CD4-positive, alpha-beta T cell treated with Interleukin-17A for 4 hours (primary cell): Measurements from ENCODE around the gene ZFYVE9.

Source experiments
- DNase-seq: peaks from one replicate; pipeline ENCODE4 v3.0.0-alpha.2; 2020; ENCODE audit warnings: mixed read lengths

The ZFYVE9 gene

DNA sequence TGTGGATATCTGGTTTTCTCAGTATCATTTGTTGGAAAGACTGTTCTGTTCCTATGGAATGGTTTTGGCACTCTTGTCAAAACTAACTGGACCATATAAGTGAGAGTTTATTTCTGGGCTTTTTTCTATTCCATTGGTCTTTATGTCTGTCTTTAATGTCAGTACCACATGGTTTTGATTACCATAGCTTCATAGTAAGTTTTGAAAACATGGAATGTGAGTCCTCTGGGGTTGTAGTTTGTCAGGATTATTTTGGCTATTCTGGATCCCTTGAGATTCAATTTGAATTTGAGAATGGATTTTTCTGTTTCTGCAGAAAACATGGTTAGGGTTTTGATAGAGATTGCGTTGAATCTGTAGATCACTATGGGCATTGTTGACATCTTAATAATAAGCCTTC, 107.9 kb downstream of the ZFYVE9 start:
- no peak for DNase-seq

DNA sequence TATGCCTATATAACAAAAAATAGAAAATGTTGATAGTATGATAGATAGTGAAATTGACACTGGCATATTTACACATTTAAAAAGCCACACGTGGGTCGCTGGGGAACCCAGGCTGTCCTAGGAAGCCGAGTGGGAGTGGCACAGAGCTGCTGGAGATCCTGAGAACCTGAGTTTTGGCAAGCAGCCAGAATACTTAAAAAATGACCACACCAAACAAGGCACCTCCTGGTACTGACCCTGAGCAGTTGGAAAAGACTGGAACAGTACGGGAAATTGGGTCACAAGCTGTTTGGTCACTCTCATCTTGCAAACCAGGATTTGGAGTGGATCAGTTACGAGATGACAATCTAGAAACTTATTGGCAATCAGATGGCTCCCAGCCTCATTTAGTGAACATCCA, 111.5 kb downstream of the ZFYVE9 start:
- DNase-seq = no peak

DNA sequence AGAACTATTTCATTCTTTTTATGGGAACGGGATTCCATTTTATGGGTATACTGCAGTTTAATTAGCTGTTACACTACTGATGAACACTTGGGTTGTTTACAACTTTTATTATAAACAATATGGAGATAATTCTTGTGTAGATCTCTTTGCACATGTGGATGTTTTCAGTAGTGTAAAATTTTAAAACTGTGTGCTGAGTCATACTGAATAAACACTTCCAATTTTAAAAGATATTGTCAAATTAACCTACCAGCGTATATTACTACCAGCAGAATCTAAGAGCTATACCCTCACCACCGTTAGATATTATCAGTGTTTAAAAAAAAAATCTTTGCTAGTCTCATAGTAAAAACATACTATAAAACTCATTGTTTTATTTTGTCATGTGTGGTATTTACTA, 118.0 kb downstream of the ZFYVE9 start:
- DNase-seq = no peak

DNA sequence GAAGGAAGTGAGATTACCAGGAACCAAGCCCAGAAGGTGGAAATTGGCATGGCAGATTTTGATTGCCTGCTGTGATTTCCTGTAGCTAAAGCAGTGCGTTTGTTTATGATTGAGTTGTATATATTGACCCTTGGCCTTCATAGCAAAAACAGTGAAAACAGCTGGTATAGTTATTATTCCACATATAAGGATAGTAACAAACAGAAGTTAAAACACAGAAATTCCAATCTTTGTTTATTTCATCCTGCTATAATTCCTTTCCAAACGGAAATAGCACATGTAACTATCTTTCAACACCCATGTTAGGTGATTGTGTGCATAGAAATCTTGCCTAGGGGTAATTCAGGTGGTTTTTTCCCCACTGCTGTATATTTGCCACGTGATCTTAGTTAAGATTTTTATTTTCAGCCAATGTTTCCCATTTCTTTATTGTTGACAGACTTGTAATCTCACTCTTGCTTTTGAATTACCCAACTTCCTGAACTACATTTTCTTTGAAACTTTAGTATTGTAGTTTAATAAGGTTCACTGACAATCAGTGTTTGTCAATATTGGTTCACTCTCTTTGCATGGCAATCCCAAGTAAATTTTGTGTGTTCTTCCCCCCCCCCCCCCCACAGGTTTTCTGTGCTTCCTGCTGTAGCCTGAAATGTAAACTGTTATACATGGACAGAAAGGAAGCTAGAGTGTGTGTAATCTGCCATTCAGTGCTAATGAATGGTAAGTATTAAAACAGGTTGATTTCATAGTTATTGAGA, 121.4 kb downstream of the ZFYVE9 start:
- DNase-seq = no peak

DNA sequence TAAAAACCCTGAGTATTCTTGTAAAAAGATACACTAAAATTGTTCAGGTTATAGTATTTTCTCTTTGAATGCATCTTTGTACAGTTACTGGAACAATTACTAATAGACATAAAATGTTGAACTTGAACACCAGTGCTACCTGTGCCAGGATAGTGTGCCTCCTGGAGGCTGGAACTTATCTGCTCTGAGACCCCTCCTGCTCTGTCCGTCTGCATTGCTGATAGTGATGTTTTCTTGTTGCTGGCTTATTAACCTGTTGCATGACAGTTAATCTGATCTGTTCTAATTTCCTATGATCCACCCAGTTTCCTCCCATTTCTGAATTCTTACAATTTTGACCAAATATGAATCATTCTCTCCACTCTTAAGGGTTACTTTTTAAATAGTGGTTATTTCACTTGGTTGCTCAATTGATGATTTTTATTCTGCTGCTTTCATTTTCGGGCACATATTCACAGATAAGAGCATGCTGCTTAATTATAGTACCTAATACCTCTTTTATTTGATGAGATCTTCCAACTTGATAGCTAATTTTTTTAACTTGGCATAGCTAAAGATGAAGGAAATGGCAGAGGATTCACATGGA, 122.7 kb downstream of the ZFYVE9 start:
- DNase-seq = no peak

DNA sequence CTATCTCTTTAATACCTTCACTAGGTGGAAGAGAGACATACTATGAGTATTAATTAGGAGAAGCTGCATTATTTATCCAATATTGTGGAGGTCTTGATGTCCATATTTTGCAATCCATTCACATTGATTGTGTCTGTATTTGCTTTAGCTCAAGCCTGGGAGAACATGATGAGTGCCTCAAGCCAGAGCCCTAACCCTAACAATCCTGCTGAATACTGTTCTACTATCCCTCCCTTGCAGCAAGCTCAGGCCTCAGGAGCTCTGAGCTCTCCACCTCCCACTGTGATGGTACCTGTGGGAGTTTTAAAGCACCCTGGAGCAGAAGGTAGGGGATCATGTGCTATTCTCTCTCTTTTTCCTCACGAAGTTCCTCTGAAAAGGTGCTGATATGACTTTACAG, 124.6 kb downstream of the ZFYVE9 start:
- DNase-seq = no peak

DNA sequence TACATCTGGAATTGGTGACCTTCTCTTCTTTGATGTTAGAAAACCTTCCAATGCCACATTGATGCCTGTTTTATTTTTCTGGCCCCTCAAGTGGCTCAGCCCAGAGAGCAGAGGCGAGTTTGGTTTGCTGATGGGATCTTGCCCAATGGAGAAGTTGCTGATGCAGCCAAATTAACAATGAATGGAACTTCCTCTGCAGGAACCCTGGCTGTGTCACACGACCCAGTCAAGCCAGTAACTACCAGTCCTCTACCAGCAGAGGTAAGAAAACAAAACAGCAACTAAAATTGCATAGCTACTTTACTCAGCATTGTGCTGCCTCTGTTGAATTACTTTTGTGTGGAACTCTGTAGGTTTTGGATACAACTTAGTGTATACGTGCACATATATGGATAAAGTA, 126.5 kb downstream of the ZFYVE9 start:
- DNase-seq = no peak

DNA sequence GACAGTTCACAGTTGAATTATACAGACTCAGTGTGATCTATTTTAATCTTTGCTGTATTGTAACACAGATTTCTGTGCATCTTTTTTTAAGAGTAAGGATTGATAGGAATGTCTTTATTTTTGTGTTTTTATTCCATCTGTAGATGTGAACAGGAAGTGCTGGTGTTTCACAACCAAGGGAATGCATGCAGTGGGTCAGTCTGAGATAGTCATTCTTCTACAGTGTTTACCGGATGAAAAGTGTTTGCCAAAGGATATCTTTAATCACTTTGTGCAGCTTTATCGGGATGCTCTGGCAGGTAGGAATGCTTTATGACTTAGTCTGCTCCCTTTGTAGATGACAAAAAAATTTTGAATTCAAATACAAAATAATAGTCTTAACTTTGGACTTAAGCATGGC, 139.6 kb downstream of the ZFYVE9 start:
- no peak for DNase-seq

DNA sequence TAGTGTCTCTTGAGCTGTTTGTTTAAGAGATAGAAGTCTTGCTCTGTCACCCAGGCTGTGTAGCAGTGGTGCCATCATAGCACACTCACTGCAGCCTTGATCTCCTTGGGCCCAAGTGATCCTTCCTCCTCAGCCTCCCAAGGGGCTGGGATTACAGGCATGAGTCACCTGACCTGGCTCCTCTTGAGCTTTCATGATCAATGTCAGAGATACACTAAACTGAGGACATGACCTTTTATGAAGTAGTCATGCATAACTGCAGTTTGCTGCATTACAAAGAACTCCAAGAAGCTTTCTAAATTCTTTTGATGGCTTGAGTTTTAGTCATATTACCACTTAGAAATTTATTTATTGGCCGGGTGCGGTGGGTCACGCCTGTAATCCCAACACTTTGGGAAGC, 146.4 kb downstream of the ZFYVE9 start:
- DNase-seq = no peak

DNA sequence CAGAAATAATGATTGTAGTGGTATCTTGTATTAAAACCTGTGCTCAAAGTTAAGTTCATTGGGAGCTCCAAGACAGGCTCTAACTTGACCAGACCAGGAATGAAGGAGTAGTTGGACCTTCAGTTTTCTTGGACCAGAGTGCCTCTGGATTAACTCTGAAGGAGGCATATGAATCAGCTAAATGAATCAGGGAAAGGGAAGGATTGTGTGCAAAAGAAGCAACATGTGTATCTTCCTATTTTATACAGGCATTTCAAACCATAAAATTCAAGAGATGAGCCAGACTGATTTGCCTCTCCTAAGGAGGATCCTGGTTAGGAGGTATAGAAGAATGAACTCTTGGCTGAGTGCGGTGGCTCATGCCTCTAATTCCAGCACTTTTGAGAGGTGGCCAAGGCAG, 152.7 kb downstream of the ZFYVE9 start:
- DNase-seq = no peak

DNA sequence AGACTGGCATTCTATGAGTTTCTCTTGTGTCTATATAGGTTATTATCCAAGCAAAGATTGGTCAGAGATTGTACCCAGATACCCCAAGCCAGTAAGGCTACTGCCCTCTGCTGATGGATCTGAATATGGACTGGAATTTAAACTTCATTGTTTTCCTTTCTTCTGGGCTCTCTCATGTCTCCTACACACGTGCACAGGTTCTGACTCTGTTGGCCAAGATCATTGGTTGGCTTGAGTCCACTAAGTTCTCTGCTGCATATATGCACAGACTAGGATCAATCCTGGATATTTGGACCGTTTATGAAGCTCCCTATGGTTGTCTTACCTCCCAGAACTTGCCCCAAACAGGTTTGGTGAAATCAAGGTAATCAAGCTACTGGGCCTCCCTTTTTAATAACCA, 154.5 kb downstream of the ZFYVE9 start:
- peak; percentile 3 for DNase-seq

DNA sequence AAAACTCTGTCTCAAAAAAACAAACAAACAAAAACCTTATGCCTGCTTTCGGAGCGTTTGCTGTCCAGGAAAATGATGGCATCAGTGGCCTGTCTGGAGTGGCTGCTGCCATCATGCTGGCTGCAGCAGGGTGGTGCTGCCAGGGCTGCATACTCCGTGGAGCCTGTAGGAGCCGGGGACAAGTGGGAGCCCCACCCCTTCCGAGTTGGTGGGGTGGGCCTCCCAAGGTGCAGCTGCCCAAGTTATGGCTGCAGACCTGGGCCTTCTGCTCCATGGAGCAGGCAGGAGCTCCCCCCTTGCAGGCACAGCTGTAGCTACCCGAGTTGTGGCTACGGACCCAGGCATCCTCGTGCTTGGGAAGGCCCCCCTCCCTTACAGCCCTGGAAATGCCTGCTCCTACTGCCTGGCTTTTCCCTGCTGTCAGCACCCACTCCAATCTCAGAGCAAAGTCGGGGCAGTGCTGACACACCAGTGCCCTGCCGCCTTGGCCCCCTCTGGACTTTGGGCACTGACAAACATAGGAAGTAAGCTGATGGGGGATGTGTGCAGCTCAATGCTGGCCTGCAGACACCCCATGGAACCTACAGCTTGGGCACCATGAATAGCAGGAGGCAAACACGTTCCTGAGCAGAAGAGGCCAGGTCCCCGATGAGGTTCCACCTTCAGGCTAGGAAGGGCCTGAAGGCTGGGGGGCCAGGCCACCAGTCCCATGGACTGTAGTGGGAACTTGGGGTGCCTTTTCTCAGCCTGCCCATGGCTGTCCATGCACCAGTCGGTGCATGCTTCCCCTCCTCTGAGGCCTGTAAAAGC, 163.7 kb downstream of the ZFYVE9 start:
- DNase-seq = no peak

DNA sequence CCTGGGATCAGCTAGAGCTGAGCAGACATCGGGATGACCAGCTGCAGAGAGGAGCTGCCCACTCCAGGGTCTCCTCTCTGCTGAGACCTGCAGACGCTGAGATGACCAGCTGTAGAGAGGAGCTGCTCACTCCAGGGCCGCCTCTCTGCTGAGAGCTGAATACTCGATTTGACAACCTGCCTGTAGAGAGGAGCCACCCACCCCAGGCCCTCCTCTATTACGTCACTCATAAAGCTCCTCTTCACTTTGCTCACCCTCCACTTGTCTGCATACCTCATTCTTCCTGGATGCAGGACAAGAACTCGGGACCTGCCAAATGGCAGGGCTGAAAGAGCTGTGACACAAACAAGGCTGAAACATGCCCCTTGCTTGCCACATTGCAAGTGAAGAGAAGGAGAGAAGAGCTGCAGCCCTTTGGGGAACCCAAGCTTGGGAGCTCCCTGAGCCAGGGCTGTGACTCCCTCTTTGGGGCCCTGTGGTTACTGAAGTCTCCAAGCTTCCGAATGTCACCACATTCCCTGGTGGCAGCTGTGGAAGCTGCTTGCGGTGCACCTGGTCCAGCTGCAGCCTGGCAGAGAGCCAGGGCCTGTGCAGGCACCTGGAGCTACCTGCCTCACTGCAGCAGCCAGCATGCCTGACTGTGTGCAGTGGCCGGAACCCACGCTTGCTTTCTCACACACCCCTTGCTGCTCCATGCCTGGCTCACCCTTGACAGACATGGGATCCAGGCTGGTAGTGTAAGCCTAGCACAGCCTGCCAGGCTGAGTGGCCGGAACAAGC, 164.5 kb downstream of the ZFYVE9 start:
- DNase-seq = no peak

DNA sequence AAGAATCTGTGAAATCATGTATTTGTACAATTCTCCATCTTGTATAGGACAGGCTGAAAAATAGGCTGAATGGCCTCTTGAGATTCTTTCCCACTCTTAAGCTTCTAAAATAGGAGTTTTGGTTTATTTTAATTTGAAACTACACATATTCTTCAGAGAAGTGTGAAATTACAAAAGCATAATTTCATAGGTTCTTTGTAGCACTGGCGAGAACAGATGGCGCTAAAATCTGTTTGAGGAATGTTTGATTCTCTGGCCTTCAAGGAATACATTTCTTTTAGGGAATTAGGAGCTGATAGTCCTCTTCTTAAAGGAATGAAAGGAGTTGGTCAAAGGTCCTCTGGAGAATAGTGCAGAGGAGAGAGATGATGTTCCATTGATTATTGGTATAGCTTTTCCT, 179.2 kb downstream of the ZFYVE9 start:
- DNase-seq = no peak

DNA sequence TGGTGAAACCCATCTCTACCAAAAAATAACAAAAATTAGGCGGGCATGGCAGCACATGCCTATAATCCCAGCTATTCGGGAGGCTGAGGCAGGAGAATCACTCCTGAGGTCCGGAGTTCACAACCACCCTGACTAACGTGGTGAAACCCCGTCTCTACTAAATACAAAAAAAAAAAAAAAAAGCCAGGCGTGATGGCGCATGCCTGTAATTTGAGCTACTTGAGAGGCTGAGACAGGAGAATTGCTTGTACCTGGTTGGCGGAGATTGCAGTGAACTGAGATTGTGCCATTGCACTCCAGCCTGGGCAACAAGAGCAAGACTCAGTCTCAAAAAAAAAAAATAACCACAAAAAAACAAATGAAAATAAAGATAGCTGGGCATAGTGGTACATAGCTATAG, 181.8 kb downstream of the ZFYVE9 start:
- DNase-seq = no peak

DNA sequence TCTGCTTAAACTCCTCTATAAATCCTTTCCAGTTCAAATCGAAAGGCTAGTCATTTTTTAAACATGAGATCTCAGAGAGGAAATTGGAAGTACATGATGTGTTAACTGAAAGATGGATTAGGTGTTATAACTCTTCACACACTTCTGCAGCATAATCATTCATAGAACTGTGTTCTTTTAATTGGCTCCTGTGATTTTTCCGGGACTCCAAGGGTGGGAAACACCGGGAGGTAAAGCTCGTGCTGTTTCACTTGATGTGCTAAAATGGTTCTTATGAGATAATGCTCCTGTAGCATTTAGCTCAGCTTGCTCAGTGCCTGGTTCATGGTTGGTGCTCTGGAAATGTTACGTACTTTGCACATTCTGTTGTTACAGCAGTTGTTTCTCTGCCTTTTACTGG, 183.9 kb downstream of the ZFYVE9 start:
- no peak for DNase-seq

DNA sequence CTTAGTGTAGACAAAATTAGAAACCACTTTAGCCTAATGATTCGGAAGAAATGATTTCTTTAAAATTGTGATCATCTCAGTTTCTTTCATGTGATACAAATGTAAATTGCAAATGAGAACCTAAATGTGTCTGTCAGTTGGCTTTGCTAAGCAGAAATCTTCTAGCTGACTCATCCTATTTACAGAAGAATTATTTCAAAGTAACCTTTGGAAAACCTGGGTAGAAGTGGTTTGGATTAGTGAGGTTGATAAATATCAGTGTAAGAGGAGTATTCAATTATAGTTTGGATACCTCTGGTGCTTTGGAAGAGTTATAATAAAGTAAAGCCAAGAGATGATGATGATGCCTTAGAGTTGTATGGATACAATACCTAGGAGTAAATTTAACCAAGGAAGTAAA, 186.7 kb downstream of the ZFYVE9 start:
- DNase-seq = no peak

DNA sequence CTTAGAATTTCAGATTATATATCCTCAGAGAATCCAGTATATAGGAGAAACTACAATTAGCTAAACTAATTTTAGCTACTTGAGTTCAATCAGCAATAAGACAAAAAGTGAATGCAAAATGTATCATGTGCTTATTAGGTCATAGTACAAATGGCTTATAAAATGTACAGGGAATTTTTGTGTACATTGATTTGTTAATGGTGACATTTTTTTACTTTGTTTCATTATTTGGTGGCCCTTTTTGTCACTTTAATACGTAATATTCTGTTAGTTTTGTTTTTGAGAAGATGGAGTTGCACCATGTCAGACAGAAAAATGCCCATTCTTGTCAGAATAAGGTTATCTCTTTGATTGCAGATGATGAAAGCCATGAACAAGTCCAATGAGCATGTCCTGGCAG, 190.5 kb downstream of the ZFYVE9 start:
- no peak for DNase-seq

DNA sequence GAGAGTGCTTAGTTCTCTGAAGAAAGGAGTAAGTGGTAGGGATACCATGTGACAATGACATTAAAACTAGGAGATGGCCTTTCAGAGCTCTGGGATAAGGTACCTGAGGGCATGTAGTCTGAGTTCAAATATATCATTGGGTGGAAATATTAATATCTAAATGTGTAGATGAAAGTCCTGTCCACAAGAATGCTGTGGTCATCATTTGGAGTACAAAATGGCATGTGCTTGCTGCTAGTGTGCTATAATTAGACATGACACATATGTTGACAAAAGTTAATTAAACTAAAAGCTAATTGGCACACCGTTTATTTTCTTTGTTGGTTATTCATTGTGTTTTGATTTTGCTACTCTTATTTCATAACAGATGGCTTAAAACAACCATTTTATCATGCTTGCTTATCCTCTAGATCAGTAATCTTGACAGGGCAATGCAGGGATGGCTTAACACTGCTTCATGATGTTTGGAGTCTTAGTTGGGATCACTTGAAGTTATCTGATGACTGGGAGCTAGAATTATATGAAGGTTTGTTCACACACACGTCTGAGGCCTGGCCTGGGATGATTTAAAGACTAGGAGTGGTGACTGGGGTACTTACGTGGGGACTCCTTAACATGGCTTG, 193.1 kb downstream of the ZFYVE9 start:
- DNase-seq = no peak

DNA sequence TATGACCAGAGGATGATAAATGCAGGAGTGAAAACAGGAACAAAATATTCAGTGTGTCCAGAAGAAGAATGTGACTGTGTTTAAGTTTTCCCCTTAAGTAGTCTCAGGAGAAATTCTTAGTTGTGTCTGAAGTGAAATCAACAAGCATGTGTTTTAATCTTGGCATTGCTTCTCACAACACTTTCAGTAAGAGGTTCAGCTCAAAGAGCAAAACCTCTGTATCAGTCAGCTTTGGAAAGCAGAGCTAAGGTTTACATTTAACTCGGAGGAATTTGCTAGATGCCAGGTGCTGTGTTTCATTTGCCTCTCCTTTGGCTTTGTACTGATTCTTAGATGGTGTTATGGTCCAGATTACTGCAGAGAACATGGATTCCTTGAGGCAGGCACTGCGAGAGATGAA, 195.6 kb downstream of the ZFYVE9 start:
- DNase-seq = no peak

DNA sequence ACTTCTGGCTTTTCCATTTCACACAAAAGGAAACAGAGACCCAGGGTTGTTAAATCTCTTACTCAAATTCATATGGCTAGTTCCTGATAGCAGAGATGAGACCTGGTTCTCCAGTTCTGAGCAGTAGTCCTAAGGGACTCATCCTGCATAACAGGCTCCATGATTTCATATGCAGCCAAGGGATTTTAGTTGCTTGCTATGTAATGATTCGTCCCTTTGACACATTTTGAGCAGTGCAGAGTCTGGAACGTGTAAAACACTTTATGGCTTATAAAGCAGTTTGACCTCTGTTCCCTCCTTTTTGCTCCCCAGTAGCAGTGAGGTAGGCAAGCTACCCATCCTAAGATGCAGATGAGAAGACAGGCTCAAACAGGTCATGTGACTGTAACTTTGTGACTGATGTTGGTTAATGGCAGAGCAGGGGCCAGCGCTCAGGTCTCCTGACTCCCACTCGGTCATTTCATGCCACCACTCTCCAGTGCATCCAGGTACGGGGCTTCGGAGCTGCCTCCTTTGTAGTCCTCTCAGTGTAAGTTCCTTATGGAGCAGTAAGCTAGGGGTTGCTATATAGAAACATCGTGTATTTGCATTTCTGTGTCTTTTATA, 199.9 kb downstream of the ZFYVE9 start:
- no peak for DNase-seq

DNA sequence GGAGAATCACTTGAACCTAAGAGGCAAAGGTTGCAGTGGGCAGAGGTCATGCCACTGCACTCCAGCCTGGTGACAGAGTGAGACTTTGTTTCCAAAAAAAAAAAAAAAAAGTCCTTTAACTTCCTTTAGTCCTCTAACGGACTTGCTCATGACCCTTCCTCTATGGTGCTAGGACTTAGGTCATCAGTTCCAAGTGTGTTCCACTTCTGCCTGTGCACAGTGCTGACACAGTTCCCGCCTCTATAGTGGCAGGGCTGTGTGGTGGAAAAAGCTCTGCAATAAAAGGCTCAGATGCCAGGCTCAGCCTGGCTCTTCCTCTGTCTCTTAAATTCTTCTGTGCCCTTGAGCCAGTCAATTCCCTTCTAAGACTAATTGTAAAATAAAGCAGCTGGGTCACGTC, 202.1 kb downstream of the ZFYVE9 start:
- DNase-seq = no peak
